Endothelial cell (in vitro differentiated cells): ENCODE results near the gene BACE2. TPM values are rescaled to one million over a fixed set of nuclear protein-coding genes. Genes with fewer than 3 reads are reported as not detected.
A peak's percentile ranks its signal among the peaks of the same experiment; 100 is the strongest.

Source experiments
- DNase-seq: peaks from one replicate; pipeline ENCODE4 v3.0.0; 2021; ENCODE audit warnings: low spot score
- H3K27ac Mint-ChIP-seq: one replicate; pipeline ENCODE4 v1.8.0; 2021; ENCODE audit warnings: mixed read lengths, inconsistent platforms; ENCODE audit not compliant: unreplicated experiment
- H3K27me3 Mint-ChIP-seq: one replicate; pipeline ENCODE4 v1.8.0; 2021; ENCODE audit warnings: mild to moderate bottlenecking, moderate library complexity, mixed read lengths, inconsistent platforms; ENCODE audit not compliant: unreplicated experiment
- H3K36me3 Mint-ChIP-seq: one replicate; pipeline ENCODE4 v1.8.0; 2021; ENCODE audit warnings: mild to moderate bottlenecking, low read depth, mixed read lengths, inconsistent platforms; ENCODE audit not compliant: unreplicated experiment
- H3K4me1 Mint-ChIP-seq: one replicate; pipeline ENCODE4 v1.8.0; 2021; ENCODE audit warnings: mild to moderate bottlenecking, mixed read lengths, inconsistent platforms; ENCODE audit not compliant: unreplicated experiment
- H3K4me3 Mint-ChIP-seq: one replicate; pipeline ENCODE4 v1.8.0; 2021; ENCODE audit warnings: mild to moderate bottlenecking, mixed read lengths, inconsistent platforms; ENCODE audit not compliant: unreplicated experiment
- H3K9me3 Mint-ChIP-seq: one replicate; pipeline ENCODE4 v1.8.0; 2021; ENCODE audit warnings: mixed read lengths, inconsistent platforms; ENCODE audit not compliant: unreplicated experiment
- long read RNA-seq: library from polyadenylated mRNA; unstranded; transcript quantifications from one replicate; pipeline ENCODE4 v2.0.0, GENCODE V29; 2020; ENCODE audit not compliant: unreplicated experiment
- total RNA-seq: library from RNA; stranded (reverse); fragmentation: NEBNext Ultra II Directional; extraction: Animal tissue kit (Norgen Biotek cat#: 25700); gene quantifications from one replicate; pipeline ENCODE4 v1.2.1, GENCODE V29; 2021; ENCODE audit not compliant: unreplicated experiment
- TF ChIP-seq, protein P1 (sequence below): fragments of 200-600 bp; sonication (generic); IDR thresholded peaks from one replicate; pipeline ENCODE4 v1.5.0; 2021; ENCODE audit warnings: antibody characterized with exemption; ENCODE audit not compliant: unreplicated experiment

Gene BACE2
- total RNA-seq, result 151 TPM
- long read RNA-seq, full-length matches to known transcripts, result 144 of 176 reads
- long read RNA-seq, partial matches to known transcripts, result 5 of 176 reads
- long read RNA-seq, other reads (novel, unspliced or antisense), result 27 of 176 reads

DNA sequence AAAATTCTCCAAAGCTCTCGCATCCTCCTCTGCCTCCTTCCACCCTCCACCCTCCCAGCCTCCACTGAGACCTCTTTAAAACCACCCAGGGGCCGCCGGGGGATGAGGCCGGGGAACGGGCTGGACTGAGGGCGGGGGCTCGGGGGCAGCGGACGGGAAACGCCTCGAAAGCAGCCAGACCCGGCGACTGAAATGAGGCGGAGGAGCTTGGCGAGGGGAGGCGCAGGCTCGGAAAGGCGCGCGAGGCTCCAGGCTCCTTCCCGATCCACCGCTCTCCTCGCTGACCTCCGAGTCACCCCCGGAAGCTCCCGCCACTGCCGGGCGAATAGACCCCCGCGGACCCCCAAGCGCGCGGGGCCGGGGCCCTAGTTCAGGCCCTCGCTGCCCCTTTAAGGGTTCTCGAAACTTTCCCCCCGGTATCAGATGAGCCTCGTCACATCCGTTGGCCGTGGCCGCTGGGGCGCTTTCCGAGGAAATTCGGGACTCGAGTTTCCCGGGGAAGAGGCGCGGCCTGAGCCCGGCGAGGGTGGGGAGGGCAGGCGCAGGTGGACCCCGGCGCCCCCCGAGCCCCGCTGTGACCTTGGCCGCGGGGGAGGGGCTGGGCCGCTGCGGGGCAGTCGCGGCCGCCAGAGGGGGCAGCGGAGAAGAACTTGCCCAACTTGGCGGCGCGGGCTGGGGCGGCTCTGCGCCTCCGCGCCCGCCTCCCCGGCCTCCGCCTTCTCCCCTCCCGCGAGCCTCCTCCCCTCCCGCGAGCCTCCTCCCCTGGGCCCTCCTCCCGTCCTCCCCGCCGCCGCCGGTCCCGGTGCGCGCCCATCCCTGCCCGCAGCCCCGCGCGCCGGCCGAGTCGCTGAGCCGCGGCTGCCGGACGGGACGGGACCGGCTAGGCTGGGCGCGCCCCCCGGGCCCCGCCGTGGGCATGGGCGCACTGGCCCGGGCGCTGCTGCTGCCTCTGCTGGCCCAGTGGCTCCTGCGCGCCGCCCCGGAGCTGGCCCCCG lies at the start of gene BACE2:
BACE2 (plus strand) TSS at position 813 of the 995 bp plus-strand sequence; CDS start at position 917, 104 bp downstream.
- Mint-ChIP-seq H3K4me3 (peak within 1 kb of the TSS; percentile 92), H3K27me3 (peaks cover 11% of the 10 kb centered on the region), H3K27ac (peak within 1 kb of the TSS; percentile 70), H3K36me3 (peaks cover 8% of the 10 kb centered on the region), H3K4me1 (peaks cover 27% of the 10 kb centered on the region), H3K9me3 (no peaks in the 10 kb centered on the region)
- DNase-seq, result peak; percentile 79
- TF ChIP-seq, protein P1, sequence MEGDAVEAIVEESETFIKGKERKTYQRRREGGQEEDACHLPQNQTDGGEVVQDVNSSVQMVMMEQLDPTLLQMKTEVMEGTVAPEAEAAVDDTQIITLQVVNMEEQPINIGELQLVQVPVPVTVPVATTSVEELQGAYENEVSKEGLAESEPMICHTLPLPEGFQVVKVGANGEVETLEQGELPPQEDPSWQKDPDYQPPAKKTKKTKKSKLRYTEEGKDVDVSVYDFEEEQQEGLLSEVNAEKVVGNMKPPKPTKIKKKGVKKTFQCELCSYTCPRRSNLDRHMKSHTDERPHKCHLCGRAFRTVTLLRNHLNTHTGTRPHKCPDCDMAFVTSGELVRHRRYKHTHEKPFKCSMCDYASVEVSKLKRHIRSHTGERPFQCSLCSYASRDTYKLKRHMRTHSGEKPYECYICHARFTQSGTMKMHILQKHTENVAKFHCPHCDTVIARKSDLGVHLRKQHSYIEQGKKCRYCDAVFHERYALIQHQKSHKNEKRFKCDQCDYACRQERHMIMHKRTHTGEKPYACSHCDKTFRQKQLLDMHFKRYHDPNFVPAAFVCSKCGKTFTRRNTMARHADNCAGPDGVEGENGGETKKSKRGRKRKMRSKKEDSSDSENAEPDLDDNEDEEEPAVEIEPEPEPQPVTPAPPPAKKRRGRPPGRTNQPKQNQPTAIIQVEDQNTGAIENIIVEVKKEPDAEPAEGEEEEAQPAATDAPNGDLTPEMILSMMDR, result peak; percentile 55

DNA sequence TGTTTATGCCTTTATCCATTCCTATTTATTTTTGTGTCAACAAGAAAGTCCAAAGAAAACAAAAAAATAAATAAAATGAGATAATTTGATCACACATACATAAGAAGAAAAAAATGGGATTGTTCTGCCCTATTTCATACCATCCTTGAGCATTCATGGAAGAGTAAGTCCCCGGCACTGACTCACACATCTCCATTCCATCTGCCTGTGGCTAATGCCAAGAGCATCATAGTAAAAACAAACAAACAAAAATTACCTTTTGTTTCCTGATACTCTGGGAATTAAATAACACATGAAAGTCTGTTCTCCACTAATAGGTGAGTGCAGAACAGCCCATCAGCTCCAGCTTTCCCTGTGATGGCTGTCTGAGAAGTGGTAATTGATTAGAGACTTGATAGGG lies 48.1 kb upstream of the BACE2 start:
- no peaks in the 10 kb centered on the region for H3K27me3 Mint-ChIP-seq
- TF ChIP-seq, protein P1, result no peak

DNA sequence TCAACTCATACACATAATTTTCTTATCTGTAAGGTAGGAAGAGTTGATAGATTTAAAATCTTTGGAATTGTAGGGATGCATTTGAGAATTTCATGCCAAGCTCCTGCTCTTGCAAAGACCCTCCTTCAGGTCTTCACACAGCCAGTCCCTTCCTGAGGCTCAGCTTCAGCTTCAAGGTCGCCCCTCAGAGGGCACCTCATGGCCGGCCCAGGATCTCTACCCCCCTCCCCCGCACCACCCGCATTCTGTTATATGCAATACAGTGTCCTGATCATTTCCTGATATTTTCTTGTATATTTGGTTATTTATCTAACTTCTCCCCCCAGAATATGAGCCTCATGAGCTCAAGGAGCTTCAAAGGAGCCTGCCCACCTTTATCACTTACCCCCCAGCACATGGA lies 47.0 kb upstream of the BACE2 start:
- no peaks in the 10 kb centered on the region for H3K9me3 Mint-ChIP-seq
- H3K36me3 Mint-ChIP-seq, result peaks cover 3% of the 10 kb centered on the region
- no peak for DNase-seq
- H3K4me3 Mint-ChIP-seq, result no peak overlapping the region
- H3K27ac Mint-ChIP-seq, result no peak overlapping the region
- H3K27me3 Mint-ChIP-seq, result no peaks in the 10 kb centered on the region
- H3K4me1 Mint-ChIP-seq, result peaks cover 8% of the 10 kb centered on the region
- TF ChIP-seq, protein P1, result no peak

More for the DNA sequence above, 48.1 kb upstream of the BACE2 start:
- H3K36me3 Mint-ChIP-seq, result peaks cover 3% of the 10 kb centered on the region
- H3K9me3 Mint-ChIP-seq, result no peaks in the 10 kb centered on the region
- DNase-seq, result no peak
- H3K4me1 Mint-ChIP-seq, result peaks cover 8% of the 10 kb centered on the region
- no peak overlapping the region for H3K27ac Mint-ChIP-seq
- no peak overlapping the region for H3K4me3 Mint-ChIP-seq

DNA sequence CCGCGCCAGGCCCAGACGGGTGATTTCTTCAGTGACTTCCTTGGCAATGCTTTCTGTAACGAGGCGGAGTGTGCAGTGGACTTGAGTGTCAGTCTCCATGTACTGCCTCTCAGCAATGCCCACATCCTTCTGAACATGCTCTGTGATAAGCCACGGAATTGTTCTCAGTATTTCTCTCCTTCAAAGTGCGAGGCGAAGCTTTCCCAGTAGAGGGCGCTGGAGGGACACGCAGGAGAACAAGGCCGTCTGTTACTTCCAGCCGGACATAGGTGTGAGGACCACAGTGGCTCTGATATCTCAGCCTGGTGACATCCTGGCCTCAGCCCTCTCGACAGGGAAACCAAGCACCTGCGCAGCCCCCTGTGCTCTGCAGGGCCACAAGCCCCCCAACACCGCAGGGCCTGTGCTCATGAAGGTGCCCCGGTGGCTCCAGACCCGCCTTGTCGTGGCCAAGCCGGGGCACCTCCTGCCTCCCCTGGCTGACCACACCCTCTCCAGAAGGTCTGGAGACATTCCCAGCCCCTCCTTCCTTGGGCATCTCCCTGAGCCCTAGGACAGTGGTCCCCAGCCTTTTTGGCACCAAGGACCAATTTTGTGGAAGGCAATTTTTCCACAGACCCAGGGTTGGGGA lies 46.1 kb upstream of the BACE2 start:
- peak; percentile 87 for DNase-seq
- Mint-ChIP-seq H3K27ac (no peak overlapping the region), H3K4me1 (peaks cover 8% of the 10 kb centered on the region), H3K4me3 (no peak overlapping the region), H3K9me3 (no peaks in the 10 kb centered on the region), H3K36me3 (peaks cover 3% of the 10 kb centered on the region), H3K27me3 (no peaks in the 10 kb centered on the region)
- TF ChIP-seq, protein P1, result peak; percentile 81
